ENCODE measurements around the gene NKTR.
"Not testable (repeated sequence)": the region's sequence is repeated elsewhere in the genome, so short reads cannot be mapped to it uniquely, and the experiment has no call there.

Gene NKTR

DNA sequence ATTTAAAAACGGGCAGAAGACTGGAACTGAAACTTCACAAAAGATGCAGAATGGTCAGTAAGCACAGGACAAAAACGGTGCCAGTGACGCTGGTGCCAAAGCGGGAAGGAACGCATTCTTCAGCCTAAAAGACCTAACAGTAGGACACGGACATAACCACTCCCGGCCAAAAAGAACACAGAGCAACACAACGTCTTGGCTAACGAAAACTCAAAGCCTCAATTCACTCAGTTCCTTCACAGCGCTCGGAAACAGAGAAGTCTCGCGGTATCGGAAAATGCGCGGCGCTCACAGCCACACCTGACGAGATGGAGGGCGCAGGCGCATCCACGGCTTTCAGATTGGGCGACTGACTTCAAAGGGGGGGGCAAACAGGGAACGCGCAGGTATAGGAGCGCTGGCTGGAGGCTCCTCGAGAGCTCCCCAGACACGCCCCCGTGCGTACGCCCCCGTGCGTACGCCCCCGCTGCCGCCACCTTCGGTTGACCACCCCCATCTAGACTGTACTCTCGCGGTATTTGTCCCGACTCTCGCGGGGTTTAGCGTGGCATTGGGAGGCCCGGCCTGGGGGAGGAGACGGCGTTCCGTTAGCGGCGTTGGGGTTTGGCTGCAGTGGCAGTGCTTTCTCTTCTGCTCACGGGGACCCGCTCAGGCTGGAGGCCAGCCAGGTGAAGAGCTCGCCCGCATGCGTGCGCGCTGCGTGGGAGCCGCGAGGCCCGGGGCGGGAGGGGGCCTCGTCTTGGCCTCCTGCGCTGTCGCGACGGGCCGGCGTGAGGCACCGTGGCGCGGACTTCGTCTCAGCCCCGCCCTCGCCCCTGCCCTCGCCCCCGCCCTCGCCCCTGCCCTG is at the start of gene NKTR:
TSS of gene NKTR (plus strand) at position 576 of the 847 bp plus-strand sequence. CDS start 321 bp downstream, outside the sequence.
- DNase-seq (ENCODE audit: low read depth in 2 of 2), result peak; percentile 99

DNA sequence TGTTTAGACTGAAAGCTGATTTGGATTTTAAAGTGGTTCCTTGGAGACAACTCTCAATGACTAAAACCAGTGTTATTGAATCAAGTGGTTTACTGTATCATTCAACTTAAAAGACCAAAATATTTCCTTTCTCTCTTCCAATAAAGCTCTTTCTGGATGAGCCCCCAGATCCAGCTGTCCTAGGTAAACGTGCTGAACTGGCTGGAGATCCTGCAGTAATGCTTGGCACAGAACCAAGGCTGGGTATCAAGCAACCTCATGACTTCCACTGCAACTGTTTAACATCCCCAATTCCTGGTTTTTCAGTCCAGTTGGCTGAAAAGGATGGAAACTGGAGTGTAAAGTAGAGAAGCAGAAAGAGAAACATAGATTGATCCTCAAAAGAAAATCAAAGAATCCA is 47.7 kb upstream of the NKTR start:
- DNase-seq (ENCODE audit: low read depth in 2 of 2), result no peak

DNA sequence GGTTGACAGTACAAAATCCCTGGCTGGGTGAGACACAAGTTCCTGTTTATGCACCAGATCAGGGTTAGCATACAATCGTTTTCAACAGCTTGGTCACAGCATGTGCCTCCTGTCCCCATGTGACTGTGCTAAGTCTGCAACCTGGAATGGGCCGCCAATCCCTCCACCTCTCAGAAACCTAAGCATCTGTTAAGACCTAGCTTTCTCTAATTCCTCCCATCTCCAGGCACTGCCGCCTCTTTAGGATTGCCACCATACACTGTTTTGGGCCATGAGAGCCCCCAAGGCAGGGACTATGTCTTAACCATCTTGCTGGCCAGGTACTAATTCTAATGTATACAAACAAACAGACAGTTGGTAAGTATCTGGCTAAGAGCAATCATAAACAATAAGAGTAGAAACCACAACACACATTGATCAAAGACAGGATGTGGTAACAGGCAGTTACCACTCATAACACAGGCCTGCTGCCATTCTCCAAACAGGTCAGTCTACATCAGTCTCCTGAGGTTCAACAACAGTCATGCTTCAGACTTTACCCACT is 44.3 kb upstream of the NKTR start:
- no peak for DNase-seq (ENCODE audit: low read depth in 2 of 2)

DNA sequence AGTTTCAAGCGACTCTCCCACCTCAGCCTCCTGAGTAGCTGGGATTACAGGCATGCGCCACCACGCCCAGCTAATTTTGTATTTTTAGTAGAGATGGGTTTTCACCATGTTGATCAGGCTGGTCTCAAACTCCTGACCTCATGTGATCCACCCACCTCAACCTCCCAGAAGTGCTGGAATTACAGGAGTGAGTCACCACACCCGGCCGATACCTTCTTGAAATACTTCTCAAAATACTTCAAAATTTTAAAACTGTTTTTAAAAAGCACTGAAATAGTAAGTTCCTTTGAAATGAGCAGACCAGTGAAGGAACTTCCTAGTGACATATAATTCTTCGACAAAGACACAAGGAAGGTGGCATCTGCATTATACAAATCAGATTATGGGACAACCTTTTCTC is 43.7 kb upstream of the NKTR start:
- DNase-seq (ENCODE audit: low read depth in 2 of 2), result not testable (repeated sequence)

DNA sequence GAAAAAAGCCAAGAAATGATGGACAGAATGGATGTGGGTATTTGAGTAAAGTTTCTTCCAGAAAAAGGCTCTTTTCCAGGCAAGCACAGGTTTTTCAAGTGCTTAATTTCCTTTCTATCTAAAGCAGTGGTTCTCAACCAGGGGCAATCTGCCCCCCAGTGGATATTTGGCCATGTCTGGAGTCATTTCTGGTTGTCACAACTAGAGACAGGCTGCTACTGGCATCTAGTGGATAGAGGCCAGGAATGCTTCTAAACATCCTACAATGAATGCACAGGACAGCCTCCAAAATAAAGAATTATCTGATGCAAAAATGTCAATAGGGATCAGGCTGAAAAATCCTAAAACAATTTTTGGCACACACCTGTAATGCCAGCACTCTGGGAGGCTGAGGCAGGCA is 42.6 kb upstream of the NKTR start:
- DNase-seq (ENCODE audit: low read depth in 2 of 2), result no peak

DNA sequence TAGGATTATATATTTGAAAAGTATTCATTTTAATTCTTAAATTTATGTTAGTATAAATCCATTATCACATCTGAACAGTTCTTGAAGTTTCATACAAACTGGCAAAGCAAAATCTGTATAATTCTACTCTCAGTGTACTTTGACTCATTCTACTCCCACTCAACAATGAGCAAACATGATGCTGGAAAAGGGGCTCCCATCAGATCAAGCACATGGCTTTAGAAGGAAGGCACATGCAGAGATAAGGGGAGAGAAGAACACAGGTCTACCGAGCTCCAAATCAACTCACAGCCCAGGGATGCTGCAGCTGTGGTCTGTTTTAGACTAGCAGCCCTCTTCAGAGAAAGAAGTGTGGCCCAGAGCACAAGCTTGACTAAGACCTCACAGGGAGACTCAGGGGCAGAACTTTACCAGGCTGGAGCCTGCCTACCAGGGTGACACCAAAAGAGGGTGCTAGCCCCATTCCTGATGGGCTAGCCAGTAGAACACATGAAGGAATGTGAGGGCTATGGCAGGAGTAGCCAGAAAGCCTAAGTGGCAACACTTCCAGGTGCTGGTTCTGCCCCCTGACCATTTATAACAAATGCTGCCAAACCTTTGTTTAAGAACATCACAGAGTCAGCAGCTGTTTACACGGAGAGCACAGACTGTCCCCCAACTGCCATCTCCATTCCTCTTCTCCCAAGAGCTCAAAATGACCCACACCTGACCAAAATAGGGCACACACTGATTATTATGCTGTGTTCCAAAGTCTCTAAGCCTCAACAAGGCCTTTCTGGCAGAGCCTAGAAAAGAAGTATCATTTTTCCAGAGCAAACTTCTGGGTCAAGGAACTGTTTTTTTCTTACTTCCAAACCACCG is 38.2 kb upstream of the NKTR start:
- no peak for DNase-seq (ENCODE audit: low read depth in 2 of 2)

DNA sequence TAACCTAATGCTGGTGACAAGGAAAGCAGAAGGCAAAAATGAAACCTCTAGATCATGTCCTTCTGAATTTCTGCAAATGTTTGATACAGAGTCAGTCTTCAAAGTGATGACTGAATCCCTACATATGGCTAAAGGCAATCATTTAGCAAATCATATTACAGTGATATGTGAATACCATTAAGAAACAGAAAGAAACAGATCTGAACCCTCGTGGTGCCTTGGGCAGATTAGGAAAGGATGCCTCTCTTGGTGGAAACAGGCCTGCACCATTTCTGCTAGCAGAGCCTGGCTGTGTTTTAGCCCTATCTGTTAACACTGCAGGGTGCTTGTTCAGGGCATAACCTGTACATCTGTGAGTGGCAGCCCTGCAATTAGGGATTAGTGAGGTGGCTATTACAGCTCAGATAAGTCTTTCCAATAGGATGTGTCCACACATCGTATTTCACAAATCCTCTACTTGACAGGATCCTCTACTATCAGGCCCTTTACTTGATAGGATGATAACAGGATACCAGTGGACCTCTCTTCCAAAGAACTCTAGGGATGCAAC is 30.8 kb upstream of the NKTR start:
- DNase-seq (ENCODE audit: low read depth in 2 of 2), result no peak

DNA sequence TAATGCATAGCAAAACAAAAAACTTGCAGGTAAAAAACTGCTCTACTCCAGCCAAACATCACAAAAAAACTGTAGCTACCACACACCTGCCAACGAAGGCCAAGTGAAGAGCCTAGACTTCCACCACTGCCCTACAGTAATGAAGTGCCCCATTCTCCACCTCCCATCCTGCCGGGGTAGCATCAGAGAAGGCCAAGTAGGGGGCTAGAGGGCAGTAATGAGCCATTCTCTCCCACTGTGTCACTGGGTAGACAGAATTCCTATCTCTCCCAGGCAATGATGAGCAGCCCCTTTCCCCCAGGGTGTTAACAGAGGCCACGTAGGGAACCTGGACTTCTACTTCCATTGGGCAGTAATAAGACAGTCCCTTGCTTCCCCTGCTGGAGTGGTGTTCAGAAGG is 28.2 kb upstream of the NKTR start:
- DNase-seq (ENCODE audit: low read depth in 2 of 2), result no peak

DNA sequence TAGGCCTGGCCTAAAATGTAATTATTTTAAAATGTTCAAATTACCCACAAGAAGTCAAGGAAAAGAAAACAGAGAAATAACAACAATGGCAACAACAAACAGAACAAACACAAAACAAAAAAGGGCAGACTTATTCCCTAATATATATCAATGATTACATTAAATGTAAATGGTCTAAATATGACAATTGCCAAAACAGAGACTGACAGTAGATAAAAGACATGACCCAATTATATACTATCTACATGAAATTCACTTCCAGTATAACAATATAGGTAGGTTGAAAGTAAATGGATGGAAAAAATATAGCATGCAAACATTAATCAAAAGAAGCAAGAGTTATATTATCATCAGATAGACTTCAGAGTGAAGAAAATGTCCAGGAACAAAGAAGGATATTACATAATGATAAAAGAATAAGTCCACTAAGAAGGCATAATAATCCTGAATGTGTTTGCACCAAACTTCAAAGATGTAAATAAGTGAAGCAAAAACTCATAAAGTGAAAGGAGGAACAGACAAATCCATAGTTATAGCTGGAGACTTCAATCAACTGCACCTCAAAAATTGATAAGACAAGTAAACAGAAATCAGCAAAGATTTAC is 25.2 kb upstream of the NKTR start:
- DNase-seq (ENCODE audit: low read depth in 2 of 2), result no peak

DNA sequence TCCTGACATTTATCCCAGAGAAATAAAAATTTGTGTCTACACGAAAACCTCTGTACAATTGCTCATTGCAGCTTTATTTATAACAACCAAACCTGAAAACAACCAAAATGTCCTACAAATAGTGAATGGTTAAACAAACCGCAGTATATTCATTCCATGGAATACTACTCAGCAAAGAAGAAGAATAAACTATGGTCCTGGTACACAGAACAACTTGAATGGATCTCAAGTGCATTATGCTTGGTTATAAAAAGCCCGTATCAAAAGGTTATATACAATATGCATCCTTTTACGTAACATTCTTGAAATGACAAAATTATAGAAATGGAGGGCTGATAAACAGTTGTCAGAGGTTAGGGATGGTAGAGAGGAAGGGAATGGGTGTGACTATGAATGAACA is 22.4 kb upstream of the NKTR start:
- DNase-seq (ENCODE audit: low read depth in 2 of 2), result no peak

DNA sequence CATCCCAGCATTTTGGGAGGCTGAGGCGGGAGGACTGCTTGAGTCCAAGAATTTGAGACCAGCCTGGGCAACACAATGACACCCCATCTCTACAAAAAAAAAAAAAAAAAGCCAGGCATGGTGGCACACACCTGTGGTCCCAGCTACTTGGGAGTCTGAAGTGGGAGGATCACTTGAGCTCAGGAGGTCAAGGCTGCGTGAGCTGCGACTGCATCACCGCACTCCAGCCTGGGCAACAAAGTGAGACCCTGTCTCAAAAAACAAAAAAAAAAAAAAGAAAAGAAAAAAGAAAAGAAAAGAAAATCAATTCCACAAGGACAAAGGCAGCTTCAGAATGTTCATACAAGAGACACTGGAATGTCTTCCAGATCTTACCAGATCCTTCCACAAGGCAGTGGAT is 21.1 kb upstream of the NKTR start:
- not testable (repeated sequence) for DNase-seq (ENCODE audit: low read depth in 2 of 2)

DNA sequence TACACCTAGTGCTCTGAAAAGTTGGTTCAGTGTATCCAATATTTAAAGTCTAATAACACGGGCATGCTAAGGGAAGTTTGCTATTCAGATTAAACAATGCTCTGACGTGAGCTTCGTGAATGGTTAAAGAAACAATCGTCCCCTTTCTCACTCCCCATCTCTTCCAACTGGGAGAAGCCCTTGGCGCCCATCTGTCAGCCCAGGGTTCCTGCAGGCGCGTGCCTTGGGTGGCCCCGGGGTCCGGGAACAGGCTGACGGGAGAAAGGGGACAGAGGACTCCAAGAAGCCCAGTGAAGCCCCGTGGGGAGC is 19.1 kb upstream of the NKTR start:
- DNase-seq (ENCODE audit: low read depth in 2 of 2), result no peak

DNA sequence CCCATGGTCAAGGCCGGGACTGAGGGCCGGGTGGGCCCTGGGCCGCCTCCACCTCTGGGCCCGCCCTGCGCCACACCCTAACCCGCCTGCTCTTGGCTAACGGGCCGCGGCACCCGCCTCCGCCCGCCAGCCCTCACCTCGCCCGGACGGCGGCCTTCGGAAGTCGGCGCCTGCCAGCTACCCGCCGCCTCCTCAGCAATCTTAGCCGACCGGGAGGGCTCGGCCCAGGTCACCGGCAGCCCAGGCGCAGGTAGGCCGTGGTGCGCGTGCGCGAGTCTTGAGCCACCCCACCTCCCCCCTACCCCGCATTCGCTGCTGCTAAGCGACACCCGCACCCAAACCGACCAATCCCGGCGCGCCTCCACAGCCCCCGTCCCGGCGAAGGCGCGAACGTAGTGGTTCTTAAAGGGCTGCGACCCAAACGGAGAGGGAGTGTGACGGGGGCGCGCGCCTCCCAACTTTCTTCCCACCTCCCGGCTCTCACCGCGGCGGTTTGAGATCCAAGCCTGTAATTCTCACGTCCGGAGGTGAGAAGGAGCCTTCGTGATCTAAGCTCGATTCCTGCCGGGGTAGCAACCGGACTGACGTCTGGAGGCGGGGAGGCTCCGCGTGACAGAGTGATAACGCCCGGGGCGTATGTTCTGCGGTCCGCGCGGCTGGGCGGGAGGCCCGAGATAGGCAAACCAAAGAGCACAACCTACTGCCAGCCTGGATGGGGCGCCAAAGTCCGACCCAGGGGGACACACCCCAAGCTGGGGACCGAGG is 18.6 kb upstream of the NKTR start, which contains the start of gene SEC22C:
TSS of gene SEC22C (minus strand) at position 259 of the 765 bp plus-strand sequence. CDS start 12,921 bp downstream, outside the sequence.
- DNase-seq (ENCODE audit: low read depth in 2 of 2), result peak; percentile 91 to 92

DNA sequence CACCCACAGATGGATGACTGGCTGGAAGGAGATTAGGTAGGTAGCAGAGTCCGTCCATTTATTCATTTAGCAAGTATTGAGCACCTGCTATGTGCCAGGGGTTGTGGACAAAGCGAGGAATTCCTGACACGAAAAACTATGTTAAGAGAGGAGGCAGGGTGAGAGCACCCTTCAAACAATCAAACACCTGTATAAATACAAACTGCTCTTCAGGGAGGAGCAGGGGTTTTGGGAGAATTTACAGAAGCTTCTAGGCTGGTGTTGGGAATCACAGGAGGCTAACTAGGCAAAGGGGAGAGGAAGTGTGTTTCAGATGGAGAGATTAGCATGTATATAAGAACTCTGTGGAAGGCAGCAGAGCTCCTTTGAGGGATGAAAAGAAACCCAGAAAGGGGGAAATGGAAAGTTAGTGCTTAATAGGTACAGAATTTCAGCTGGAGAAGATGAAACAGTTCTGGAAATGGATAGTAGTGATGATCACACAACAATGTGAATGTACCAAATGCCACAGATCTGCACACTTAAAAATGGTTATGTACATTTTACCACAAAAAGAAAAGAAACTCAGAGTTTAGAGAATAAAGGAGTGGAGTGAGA is 17.9 kb upstream of the NKTR start:
- DNase-seq (ENCODE audit: low read depth in 2 of 2), result no peak

DNA sequence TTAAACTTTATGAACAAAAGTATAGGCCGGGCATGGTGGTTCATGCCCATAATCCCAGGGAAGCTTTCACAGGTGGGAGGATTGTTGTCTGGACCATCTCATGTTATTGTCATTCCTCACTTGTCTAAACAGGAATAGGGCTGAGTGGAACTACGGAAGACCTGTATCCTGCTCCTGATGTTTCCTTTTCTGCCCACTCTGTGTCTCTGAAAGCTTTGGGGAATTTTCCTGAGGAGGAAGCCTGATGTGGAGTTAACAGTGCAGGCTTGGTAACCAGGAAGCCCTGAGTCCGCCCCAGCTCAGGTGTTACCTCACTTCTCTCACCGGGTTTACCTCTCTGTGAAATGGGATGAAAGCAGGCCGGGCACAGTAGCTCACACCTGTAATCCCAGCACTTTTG is 11.9 kb upstream of the NKTR start:
- no peak for DNase-seq (ENCODE audit: low read depth in 2 of 2)

DNA sequence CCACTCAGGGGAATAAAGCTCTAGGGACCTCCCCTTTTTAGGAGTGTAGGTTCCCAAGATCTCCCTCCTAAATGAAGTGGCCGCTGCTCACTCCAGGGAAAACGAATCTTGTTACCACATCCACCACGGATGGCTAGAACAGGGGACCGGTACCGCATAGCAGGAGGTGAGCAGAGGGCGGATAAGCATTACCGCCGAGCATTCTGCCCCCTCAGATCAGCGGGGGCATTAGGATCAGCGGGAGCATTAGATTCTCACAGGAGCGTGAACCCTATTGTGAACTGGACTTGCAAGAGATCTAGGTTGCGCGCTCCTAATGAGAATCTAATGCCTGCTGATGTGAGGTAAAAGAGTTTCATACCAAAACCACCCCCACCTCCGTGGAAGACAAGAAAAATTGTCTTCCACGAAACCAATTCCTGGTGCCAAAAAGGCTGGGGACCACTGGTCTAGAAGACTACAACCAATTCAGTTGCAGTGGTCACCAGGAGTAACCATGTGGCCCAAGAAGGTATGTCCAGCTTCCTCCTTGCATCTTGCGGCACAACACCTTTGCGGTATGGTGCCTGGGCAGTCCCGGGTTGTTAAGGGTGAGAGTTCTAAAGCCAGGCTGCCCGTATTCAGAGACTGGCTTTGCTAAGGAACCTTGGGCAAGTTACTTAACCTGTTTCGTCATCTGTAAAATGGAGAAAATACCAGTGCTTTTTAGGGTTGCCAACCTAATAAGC is 10.9 kb upstream of the NKTR start:
- DNase-seq (ENCODE audit: low read depth in 2 of 2), result no peak

DNA sequence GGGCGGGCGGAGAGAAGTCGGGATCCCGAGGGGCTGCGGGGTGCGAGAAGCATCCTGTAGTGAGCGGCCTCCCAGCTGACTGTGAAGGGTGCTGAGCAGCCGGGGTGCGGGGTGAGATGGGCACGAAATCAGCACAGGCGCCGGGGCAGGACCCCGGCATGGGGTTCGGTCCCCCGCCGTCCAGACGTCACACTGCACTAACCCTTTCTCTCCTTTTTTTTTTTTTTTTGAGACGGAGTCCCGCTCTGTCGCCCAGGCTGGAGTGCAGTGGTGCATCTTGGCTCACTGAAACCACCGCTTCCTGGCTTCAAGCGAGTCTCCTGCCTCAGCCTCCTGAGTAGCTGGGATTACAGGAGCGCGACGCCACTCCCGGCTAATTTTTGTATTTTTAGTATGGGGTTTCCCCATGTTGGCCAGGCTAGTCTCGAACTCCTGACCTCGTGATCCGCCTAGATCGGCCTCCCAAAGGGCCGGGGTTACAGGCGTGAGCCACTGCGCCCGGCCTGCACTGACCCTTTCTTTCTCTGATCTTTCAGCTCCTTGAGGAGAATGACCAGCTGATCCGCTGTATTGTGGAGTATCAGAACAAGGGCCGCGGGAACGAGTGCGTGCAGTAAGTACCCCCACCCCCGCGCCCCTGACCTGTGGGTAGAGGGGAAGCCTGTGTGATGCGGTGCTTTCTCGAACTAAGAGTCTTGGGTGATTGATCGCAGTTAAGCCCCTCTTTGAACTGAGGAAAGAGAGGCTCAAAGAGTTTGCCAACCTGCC is 9.3 kb upstream of the NKTR start:
- DNase-seq (ENCODE audit: low read depth in 2 of 2), result no peak

DNA sequence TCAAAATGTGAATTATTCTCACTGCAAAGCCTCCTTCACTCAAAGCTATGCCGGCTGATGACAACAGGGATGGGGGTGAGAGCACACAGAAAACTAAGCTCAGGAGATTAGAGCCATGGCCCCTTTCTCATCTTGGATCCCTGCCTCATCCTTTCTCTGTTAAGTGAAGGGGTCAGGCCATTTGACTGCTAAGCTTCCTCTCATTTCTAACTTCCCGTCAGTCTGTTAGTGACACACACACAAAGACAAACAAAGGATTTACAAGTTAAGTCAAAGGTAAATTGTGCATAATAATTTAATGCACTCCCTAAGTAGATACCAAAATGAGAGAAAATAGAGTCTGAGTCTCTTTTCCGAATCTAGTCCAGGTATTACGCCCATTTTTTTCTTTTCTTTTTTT is 8.7 kb upstream of the NKTR start:
- DNase-seq (ENCODE audit: low read depth in 2 of 2), result no peak

DNA sequence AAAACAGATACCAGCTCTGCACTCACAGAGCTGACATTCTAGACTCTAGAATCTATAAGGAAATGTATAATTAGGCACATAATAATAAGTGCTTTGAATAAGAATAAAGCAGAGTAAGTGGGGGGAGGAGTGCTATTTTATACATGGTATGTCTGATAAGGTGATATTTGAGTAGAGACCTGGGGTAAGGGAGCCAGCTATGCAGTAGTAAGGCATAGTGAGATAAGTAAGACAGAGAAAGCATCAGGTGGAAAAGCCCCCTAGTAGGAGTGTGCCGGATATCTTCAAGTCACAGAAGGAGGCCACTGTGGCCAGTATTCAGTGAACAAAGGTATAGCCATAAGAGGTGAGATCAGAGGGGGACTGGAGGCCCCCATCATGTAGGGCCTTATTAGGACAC is 6.9 kb upstream of the NKTR start:
- DNase-seq (ENCODE audit: low read depth in 2 of 2), result no peak

All from stimulated activated CD8-positive, alpha-beta memory T cell treated with anti-CD3 and anti-CD28 coated beads, Interleukin-15, amount 100 ng/mL, for 4 hours (primary cell).